22Rv1 (cell line): ENCODE measurements around the gene GNPDA2.

Experiments used
- H3K27ac ChIP-seq: fragments of 450-650 bp; 2 replicates; pipeline ENCODE4 v1.5.1; 2017
- ZFX ChIP-seq: fragments of 450-650 bp; IDR thresholded peaks from 2 replicates; pipeline ENCODE4 v1.6.1; 2017; ENCODE audit warnings: antibody characterized with exemption, borderline replicate concordance
- TF ChIP-seq, protein P1 (sequence below): fragments of 450-650 bp; IDR thresholded peaks from 2 replicates; pipeline ENCODE4 v1.5.1; 2017; ENCODE audit warnings: mild to moderate bottlenecking

The GNPDA2 gene

DNA sequence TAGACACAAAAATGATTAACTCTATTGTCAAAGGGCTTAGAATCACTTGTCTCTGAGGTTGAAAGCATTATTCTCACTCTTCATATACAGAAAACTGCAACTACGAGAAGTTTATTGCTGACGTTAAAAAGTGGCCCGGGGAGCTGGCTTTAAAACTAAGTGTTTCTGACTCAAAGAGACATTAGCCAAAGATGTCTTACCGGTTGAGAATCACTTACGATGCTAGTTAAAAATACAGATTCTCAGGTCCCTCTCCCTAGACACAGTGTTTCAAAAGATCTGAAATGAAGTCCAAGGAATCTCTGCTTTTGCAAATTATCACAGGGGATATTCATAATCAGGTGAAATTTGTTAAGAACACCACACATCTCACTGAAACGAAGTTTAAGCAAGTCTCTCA is 1.2 kb downstream of the GNPDA2 start:
- no peak overlapping the region for H3K27ac ChIP-seq
- TF ChIP-seq, protein P1, sequence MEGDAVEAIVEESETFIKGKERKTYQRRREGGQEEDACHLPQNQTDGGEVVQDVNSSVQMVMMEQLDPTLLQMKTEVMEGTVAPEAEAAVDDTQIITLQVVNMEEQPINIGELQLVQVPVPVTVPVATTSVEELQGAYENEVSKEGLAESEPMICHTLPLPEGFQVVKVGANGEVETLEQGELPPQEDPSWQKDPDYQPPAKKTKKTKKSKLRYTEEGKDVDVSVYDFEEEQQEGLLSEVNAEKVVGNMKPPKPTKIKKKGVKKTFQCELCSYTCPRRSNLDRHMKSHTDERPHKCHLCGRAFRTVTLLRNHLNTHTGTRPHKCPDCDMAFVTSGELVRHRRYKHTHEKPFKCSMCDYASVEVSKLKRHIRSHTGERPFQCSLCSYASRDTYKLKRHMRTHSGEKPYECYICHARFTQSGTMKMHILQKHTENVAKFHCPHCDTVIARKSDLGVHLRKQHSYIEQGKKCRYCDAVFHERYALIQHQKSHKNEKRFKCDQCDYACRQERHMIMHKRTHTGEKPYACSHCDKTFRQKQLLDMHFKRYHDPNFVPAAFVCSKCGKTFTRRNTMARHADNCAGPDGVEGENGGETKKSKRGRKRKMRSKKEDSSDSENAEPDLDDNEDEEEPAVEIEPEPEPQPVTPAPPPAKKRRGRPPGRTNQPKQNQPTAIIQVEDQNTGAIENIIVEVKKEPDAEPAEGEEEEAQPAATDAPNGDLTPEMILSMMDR = no peak
- TF ChIP-seq ZFX = no peak

DNA sequence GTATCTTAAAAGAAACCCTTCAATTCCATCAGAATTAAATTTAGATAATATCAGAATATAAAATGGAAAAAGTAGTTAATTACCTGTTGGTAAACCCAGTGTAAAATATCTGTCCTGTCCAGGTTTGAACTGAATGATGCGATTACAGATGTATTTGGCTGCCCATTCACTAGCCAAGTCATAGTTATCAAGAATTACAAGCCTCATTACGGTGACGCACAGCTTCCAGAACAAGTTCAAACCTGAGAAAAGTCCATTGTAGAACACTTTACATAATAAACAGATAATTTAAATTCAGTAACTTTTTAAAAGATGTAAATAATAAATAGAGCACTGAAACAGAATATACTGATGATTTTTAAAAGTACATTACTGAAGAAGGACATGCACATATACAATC is 4.4 kb downstream of the GNPDA2 start:
- no peak overlapping the region for H3K27ac ChIP-seq
- no peak for TF ChIP-seq ZFX
- TF ChIP-seq, protein P1 = no peak

DNA sequence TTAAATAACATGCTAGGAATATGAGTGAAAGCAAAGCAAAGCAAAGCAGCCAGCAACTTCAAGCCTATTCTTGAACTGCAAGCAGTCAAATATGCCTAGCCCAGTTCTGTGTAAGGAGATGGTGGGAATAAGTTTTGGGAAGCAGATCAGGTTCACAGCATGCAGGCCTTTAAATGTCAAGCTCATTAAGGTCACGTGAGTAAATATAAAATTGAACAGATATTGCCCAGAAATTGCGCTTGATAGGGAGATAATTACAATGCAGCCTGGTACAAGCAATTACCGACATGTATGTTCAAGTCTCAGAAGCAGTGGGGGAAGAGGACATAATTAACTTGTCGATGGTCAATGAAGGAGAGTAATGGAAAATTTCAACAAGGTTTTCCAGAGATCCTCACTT is 6.0 kb downstream of the GNPDA2 start:
- TF ChIP-seq, protein P1 = no peak
- no peak for TF ChIP-seq ZFX
- H3K27ac ChIP-seq = no peak overlapping the region

DNA sequence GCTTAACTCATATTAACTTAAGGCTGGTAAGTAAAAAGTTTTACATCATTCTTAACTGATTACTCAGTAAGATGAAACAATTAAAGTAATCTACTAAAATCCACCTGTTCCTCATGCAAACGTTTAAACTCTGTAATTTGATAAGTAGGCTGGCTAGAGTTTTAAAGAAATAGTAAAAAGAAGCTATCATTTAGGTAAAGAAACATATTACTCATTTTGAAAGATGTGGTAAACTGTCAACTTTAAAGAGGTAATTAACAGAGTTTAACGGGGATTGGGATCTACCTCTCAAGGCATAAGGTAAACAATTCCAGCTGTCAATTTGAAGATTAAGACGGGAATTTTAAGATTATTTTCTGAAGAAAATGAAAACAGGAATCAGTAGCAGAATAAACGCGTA is 9.8 kb downstream of the GNPDA2 start:
- no peak overlapping the region for H3K27ac ChIP-seq
- no peak for TF ChIP-seq ZFX
- TF ChIP-seq, protein P1 = no peak

DNA sequence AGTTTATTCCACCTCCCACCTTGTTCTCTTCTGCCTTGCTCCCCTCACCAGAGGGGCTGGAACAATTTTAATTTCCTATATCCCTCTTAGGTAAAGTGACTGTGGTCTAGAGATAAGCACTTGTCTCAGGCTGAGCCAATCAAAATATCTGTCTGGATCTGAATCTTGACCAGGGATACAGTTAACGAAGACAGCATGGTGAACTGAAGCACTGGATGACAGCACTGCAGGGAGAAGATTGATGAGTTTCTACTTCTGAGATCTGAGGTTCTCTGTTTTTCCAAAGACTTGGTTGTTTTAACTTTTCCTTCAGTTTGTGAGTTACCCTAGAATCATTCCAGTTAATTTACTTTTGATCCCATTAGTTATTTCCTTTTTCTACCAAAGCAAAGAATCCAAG is 13.2 kb downstream of the GNPDA2 start:
- no peak overlapping the region for H3K27ac ChIP-seq
- TF ChIP-seq ZFX = no peak
- TF ChIP-seq, protein P1 = no peak

DNA sequence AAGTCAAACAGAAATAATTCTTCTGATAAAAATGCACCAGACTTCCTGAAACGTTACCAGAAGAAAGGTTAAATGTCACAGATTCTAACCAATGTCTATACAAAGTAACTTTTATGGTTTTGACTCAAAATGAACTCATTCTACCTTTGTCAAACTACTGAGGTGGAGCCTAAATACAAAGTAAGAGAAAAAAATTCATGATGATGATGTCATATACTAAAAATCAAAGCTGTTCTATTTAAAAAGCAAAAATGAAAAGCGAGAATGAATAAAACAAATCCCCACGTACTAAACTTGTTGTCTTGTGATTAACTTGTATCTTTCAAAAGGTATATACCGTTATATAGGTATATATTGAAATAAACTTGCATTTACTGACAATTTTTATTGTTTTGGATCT is 21.7 kb downstream of the GNPDA2 start:
- no peak overlapping the region for H3K27ac ChIP-seq
- no peak for TF ChIP-seq ZFX
- TF ChIP-seq, protein P1 = no peak

DNA sequence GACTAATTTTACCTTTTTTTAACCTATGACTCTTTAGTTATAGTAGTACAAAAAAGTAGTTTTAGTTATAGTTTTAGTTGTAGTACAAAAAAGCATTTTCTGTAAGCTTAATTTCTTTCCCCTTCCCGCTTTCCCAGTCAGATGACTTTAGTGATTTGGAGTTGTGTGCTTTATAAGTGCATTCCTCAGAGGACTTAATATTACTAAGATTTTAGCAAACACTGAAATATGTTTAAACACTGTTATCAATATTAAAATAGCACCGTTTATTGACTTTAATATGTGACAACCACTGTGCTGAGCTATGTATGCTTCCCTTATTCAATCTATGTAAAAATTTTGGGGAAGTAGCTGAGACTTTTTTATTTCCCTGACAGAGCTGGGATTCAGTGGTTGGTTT is 25.3 kb downstream of the GNPDA2 start:
- H3K27ac ChIP-seq = no peak overlapping the region
- TF ChIP-seq, protein P1 = no peak
- TF ChIP-seq ZFX = no peak

DNA sequence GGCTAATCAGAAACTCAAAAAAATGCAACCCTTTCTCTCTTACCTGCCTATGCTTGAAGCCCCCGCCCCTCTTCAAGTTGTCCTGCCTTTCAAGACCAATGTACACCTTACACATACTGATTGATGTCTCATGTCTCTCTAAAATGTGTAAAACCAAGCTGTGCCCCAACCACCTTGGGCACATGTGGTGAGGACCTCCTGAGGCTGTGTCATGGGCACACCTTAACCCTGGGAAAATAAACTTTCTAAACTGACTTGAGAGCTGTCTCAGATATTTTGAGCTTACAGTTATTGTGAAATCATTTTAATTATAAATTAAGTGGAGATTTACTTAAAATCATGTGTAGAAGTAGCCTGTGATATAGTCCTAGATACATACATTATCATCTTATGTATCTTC is 25.9 kb downstream of the GNPDA2 start:
- TF ChIP-seq, protein P1 = no peak
- no peak for TF ChIP-seq ZFX
- no peak overlapping the region; the same call in 1 of the 2 replicates for H3K27ac ChIP-seq
